CD14-positive monocyte (primary cell): ENCODE results near the gene ZNF684. TPM values are rescaled to one million over a fixed set of nuclear protein-coding genes. Genes with fewer than 3 reads are reported as not detected.

Experiments used
- DNase-seq, 3 donors: peaks; one replicate each; pipeline ENCODE4 v3.0.0-alpha.2; 2011 to 2022
- H2AFZ ChIP-seq: 2 replicates; pipeline ENCODE4 v1.6.0; 2012; ENCODE audit warnings: mild to moderate bottlenecking, low read depth, low read length, inconsistent platforms; ENCODE audit not compliant: insufficient read depth, poor library complexity, severe bottlenecking
- H3K27ac ChIP-seq, 2 donors: 1 replicate in 1 of 2; 2 replicates in 1 of 2; pipeline ENCODE4 v1.5.1; 2012 to 2013; ENCODE audit warnings: low read length in 2 of 2, control low read depth in 1 of 2, inconsistent platforms in 1 of 2, low read depth in 1 of 2, mild to moderate bottlenecking in 1 of 2
- H3K27me3 ChIP-seq, 2 donors: one replicate each; pipeline versions ENCODE4 v1.6.0 to v1.6.1; 2011 to 2013; ENCODE audit warnings: low read length in 2 of 2; ENCODE audit not compliant: control insufficient read depth in 2 of 2, insufficient read depth in 2 of 2
- H3K36me3 ChIP-seq, 2 donors: replicated peaks in 1 of 2; 1 replicate in 1 of 2; 2 replicates in 1 of 2; pipeline versions ENCODE4 v1.5.1 to v1.6.1; 2012 to 2013; ENCODE audit warnings: low read length in 2 of 2, control low read depth in 1 of 2, inconsistent platforms in 1 of 2, mild to moderate bottlenecking in 1 of 2; ENCODE audit not compliant: insufficient read depth in 2 of 2, control insufficient read depth in 1 of 2
- H3K4me1 ChIP-seq, 2 donors: 1 replicate in 1 of 2; 2 replicates in 1 of 2; pipeline versions ENCODE4 v1.5.1 to v1.6.1; 2012 to 2013; ENCODE audit warnings: low read length in 2 of 2, control low read depth in 1 of 2, inconsistent platforms in 1 of 2, mild to moderate bottlenecking in 1 of 2, moderate library complexity in 1 of 2; ENCODE audit not compliant: insufficient read depth in 2 of 2, control insufficient read depth in 1 of 2
- H3K4me2 ChIP-seq: replicated peaks from 2 replicates; pipeline ENCODE3; 2012; ENCODE audit warnings: low read length, moderate library complexity, mild to moderate bottlenecking; ENCODE audit not compliant: poor library complexity, severe bottlenecking; ENCODE audit errors: extremely low read depth
- H3K4me3 ChIP-seq, 3 experiments: fragments of 200-600 bp in 1 of 3; sonication (generic) in 1 of 3; replicated peaks in 1 of 3; 1 replicate in 2 of 3; 2 replicates in 1 of 3; pipeline ENCODE4 v1.5.1; 2011 to 2013; ENCODE audit warnings: low read length in 3 of 3, mild to moderate bottlenecking in 3 of 3, control low read depth in 2 of 3, low read depth in 2 of 3, inconsistent platforms in 1 of 3, moderate library complexity in 1 of 3
- H3K79me2 ChIP-seq: 2 replicates; pipeline ENCODE4 v1.6.0; 2012; ENCODE audit warnings: mild to moderate bottlenecking, control low read depth, inconsistent platforms, low read length, moderate library complexity; ENCODE audit not compliant: insufficient read depth
- H3K9ac ChIP-seq: 2 replicates; pipeline ENCODE4 v1.6.0; 2017; ENCODE audit warnings: low read length, mild to moderate bottlenecking; ENCODE audit not compliant: insufficient read depth, poor library complexity, severe bottlenecking
- H3K9me3 ChIP-seq, 2 donors: replicated peaks in 1 of 2; 1 replicate in 1 of 2; 2 replicates in 1 of 2; pipeline versions ENCODE4 v1.5.1 to v1.6.1; 2012 to 2013; ENCODE audit warnings: low read length in 2 of 2, control low read depth in 1 of 2; ENCODE audit not compliant: control insufficient read depth in 1 of 2, insufficient read depth in 1 of 2
- H4K20me1 ChIP-seq: 2 replicates; pipeline ENCODE4 v1.6.0; 2012; ENCODE audit warnings: mild to moderate bottlenecking, low read length, control low read depth, moderate library complexity; ENCODE audit not compliant: insufficient read depth
- H3K27ac Mint-ChIP-seq, 7 donors: one replicate each; pipeline ENCODE4 v1.8.0; 2020; ENCODE audit warnings: mild to moderate bottlenecking in 7 of 7, mixed read lengths in 7 of 7, moderate library complexity in 6 of 7, inconsistent platforms in 2 of 7
- H3K27me3 Mint-ChIP-seq, 3 donors: one replicate each; pipeline ENCODE4 v1.8.0; 2021 to 2022; ENCODE audit warnings: low read depth in 3 of 3, mild to moderate bottlenecking in 3 of 3, mixed read lengths in 3 of 3, moderate library complexity in 3 of 3, inconsistent platforms in 1 of 3
- H3K36me3 Mint-ChIP-seq, 2 donors: one replicate each; pipeline ENCODE4 v1.8.0; 2020; ENCODE audit warnings: mixed read lengths in 2 of 2, inconsistent platforms in 1 of 2, mild to moderate bottlenecking in 1 of 2
- H3K4me1 Mint-ChIP-seq: one replicate; pipeline ENCODE4 v1.8.0; 2020; ENCODE audit warnings: mild to moderate bottlenecking, mixed read lengths
- H3K4me3 Mint-ChIP-seq, 2 donors: one replicate each; pipeline ENCODE4 v1.8.0; 2020; ENCODE audit warnings: mild to moderate bottlenecking in 2 of 2, mixed read lengths in 2 of 2, moderate library complexity in 1 of 2
- H3K9me3 Mint-ChIP-seq, 7 donors: one replicate each; pipeline ENCODE4 v1.8.0; 2020 to 2022; ENCODE audit warnings: mixed read lengths in 7 of 7, mild to moderate bottlenecking in 6 of 7, moderate library complexity in 6 of 7, inconsistent platforms in 2 of 7
- WGBS: methylation state at CpG from one replicate; pipeline ENCODE4 v1.1.5; 2013; ENCODE audit warnings: missing lambda C conversion rate; ENCODE audit not compliant: insufficient coverage; 5-methylcytosine and 5-hydroxymethylcytosine counted together
- intact Hi-C, 2 donors: fragments of 100-400 bp; cut with micrococcal nuclease; formaldehyde crosslinking; loops; one replicate each; pipeline versions ENCODE4 v1.15.0 to v1.15.1; 2023
- polyA plus RNA-seq, 3 donors: library from polyadenylated mRNA; depleted of rRNA in 1 of 3; unstranded in 2 of 3; stranded (reverse) in 1 of 3; fragments of 300-500 nt in 2 of 3; fragments of >200 nt in 1 of 3; fragmentation: Illumina TruSeq in 2 of 3; gene quantifications; 1 replicate in 2 of 3; 2 replicates in 1 of 3; pipeline ENCODE4 v1.2.3, GENCODE V29; 2012 to 2021
- TF ChIP-seq, protein P1 (sequence below): fragments of 200-600 bp; IDR thresholded peaks from one replicate; pipeline ENCODE4 v1.8.0; 2022; ENCODE audit warnings: antibody characterized with exemption, mild to moderate bottlenecking

Gene ZNF684
- polyA plus RNA-seq, 3 donors = 2.3 to 3.5 (median 2.7) TPM

DNA sequence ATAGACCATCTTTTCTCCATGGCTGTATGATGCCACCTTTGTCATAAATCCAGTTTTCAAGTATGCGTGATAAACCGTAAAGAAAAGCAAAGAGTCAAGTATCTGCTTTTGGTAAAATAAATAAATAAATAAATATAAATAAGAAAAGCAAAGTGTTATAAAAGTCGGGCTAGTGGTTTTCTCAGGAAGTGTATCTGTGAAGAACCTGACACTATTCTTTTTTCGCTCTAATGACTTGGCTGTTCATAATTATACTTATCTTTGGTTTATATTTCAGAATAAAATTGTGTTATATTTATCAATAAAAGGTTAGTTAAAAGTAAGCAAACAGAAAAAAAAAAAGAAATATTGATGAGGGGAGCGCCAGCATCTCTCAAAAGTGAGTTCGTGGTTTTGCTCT is 23.5 kb upstream of the ZNF684 start:
- intact Hi-C loops = no loop called here
- Mint-ChIP-seq H3K27me3 (peaks cover 0 to 3% (median 2%) of the 10 kb centered on the region in 3 donors), H3K27ac (peak overlapping the region in 5 of 7 donors; percentile 72 to 88 (median 78)), H3K36me3 (peaks cover 9 to 33% of the 10 kb centered on the region in 2 donors), H3K9me3 (peaks cover 44 to 75% (median 62%) of the 10 kb centered on the region in 7 donors), H3K4me3 (peak overlapping the region; percentile 91 to 95), H3K4me1 (peaks cover 14% of the 10 kb centered on the region)
- TF ChIP-seq, protein P1, sequence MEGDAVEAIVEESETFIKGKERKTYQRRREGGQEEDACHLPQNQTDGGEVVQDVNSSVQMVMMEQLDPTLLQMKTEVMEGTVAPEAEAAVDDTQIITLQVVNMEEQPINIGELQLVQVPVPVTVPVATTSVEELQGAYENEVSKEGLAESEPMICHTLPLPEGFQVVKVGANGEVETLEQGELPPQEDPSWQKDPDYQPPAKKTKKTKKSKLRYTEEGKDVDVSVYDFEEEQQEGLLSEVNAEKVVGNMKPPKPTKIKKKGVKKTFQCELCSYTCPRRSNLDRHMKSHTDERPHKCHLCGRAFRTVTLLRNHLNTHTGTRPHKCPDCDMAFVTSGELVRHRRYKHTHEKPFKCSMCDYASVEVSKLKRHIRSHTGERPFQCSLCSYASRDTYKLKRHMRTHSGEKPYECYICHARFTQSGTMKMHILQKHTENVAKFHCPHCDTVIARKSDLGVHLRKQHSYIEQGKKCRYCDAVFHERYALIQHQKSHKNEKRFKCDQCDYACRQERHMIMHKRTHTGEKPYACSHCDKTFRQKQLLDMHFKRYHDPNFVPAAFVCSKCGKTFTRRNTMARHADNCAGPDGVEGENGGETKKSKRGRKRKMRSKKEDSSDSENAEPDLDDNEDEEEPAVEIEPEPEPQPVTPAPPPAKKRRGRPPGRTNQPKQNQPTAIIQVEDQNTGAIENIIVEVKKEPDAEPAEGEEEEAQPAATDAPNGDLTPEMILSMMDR = no peak
- H3K4me3 ChIP-seq = peak overlapping the region; percentile 66 to 85 (median 79)
- peak overlapping the region; percentile 86 for H3K4me2 ChIP-seq
- H4K20me1 ChIP-seq = no peaks in the 10 kb centered on the region
- H2AFZ ChIP-seq = peak overlapping the region; percentile 92
- H3K27ac ChIP-seq = peak overlapping the region; percentile 58 to 77
- peaks cover 45 to 53% of the 10 kb centered on the region in 2 donors for H3K9me3 ChIP-seq
- 0% methylated on average over 1 of the region's 6 CpGs for WGBS
- no peak for DNase-seq
- peaks cover 11% of the 10 kb centered on the region for H3K79me2 ChIP-seq
- H3K27me3 ChIP-seq = no peaks in the 10 kb centered on the region
- H3K36me3 ChIP-seq = peaks cover 0 to 5% of the 10 kb centered on the region in 2 donors
- H3K9ac ChIP-seq = peak overlapping the region; percentile 75
- peaks cover 11 to 15% of the 10 kb centered on the region in 2 donors for H3K4me1 ChIP-seq

DNA sequence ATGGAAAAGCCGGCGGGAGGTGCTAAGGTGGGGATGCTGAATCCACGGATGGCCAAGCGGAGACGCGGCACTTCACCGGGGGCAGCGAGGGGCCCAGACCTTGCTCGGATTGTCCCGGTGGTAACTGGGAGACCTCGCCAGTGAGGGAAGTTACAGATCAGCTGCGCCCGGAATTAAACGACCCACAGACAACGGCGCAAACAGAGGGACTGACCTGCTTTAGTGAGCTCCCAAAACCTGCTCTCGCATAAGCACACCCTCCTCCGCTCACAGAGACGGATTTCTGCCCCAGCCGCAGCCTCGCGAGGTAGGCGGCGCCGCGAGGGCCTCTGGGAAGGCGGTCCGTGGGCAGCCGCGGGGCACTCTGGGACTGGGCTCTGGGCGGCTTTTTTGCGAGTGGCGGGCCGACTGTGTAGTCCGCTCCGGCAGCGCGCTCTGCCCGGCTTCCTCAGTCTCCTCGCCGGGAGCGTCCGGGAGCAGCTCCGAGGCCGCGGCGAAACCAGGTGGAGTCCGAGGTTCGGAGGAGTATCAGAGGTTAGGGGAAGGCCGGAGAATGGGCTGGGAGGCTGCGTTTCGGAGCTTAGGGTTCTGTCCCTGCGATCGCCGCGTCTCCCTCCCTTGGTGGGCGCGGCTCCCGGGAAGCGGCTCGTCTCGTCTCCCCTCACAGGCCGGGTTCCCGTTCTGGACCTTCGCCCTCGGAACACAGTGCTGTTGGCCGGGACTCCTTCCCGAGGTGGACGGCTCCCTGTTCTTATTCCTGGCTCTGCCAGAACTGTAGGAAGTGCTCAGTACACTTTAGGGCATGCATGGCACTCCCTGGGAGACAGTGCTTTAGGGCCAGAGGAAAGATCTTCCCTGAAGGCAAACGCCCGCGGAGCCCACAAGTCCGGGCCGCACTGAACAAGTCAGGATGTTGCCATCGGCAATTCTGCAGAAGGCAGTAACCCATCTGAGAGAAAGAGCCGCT is 22.8 kb upstream of the ZNF684 start, which contains the start of gene EXO5:
Gene EXO5 (plus strand): TSS at position 393 of the 967 bp plus-strand sequence. CDS start 5,778 bp downstream, outside the sequence.
- TF ChIP-seq, protein P1 = no peak

More for the DNA sequence above, 22.8 kb upstream of the ZNF684 start, which contains the start of gene EXO5:
- peaks cover 11% of the 10 kb centered on the region for H3K79me2 ChIP-seq
- peaks cover 0 to 5% of the 10 kb centered on the region in 2 donors for H3K36me3 ChIP-seq
- Mint-ChIP-seq H3K27ac (peak within 1 kb of the TSS; percentile 65 to 89 (median 78)), H3K9me3 (peaks cover 40 to 73% (median 59%) of the 10 kb centered on the region in 7 donors), H3K4me3 (peak within 1 kb of the TSS; percentile 91 to 95), H3K36me3 (peaks cover 9 to 33% of the 10 kb centered on the region in 2 donors), H3K4me1 (peaks cover 13% of the 10 kb centered on the region), H3K27me3 (peaks cover 0 to 3% (median 2%) of the 10 kb centered on the region in 3 donors)
- H3K4me1 ChIP-seq = peaks cover 10 to 14% of the 10 kb centered on the region in 2 donors
- H2AFZ ChIP-seq = peak within 1 kb of the TSS; percentile 92
- peak within 1 kb of the TSS; percentile 86 for H3K4me2 ChIP-seq
- peak within 1 kb of the TSS; percentile 66 to 85 (median 79) for H3K4me3 ChIP-seq
- H3K9ac ChIP-seq = peak within 1 kb of the TSS; percentile 75
- H3K27me3 ChIP-seq = no peaks in the 10 kb centered on the region
- DNase-seq = peak; percentile 50 to 56 (median 55)
- intact Hi-C loops = no loop called here
- H3K27ac ChIP-seq = peak within 1 kb of the TSS; percentile 58 to 77
- no peaks in the 10 kb centered on the region for H4K20me1 ChIP-seq
- H3K9me3 ChIP-seq = peaks cover 44 to 46% of the 10 kb centered on the region in 2 donors
- 1% methylated on average over 73 of the region's 76 CpGs for WGBS
